ENCODE data around the gene TXNL4B. TPM values are rescaled to one million over a fixed set of nuclear protein-coding genes. Genes with fewer than 3 reads are reported as not detected.

TXNL4B gene
- total and polyA plus RNA-seq, 4 donors, result 5.0 to 11.6 (median 7.5) TPM

DNA sequence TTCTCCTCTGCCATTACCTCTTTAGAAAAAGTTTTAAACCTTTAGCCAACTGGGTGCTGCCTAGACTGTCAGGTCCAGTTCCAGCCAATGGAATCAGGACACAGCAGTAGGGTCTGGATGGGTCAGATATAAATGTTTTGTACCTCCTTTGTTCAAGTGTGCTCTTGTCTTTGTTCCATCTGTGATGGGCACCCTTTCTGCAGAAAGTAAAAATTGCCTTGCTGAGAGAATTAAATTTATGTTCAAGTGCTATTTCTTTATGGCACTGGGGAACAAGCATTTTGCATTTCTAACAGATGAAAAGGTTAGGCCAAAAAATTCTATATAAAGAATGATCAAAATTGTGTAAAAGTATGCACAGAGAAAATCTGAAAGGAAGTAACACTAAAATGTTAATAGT is 44.3 kb downstream of the TXNL4B start:
- Histone ChIP-seq H3K27ac (ENCODE audit: low read depth in 1 of 2, low read length in 2 of 2) (no peak overlapping the region), H3K4me3 (ENCODE audit: low read depth in 1 of 3, low read length in 3 of 3) (no peak overlapping the region), H3K4me1 (ENCODE audit: control insufficient read depth in 4 of 4, insufficient read depth in 4 of 4, low read length in 3 of 4) (peaks cover 9 to 54% (median 41%) of the 10 kb centered on the region in 4 donors), H3K9ac (ENCODE audit: low read depth in 1 of 2, low read length in 2 of 2) (no peak overlapping the region), H3K9me3 (ENCODE audit: control insufficient read depth in 4 of 4, low read length in 3 of 4) (peaks cover 0 to 2% (median 0%) of the 10 kb centered on the region in 4 donors), H3K36me3 (ENCODE audit: control insufficient read depth in 4 of 4, insufficient read depth in 3 of 4, low read depth in 1 of 4, low read length in 3 of 4) (no peaks in the 10 kb centered on the region), H3K27me3 (ENCODE audit: control insufficient read depth in 4 of 4, insufficient read depth in 4 of 4, low read length in 3 of 4) (no peaks in the 10 kb centered on the region)
- DNase-seq (ENCODE audit: low spot score), result no peak
- TF ChIP-seq TAF1 (conservative IDR thresholded peaks at IDR 0.05) (no peak), FOXA2 (IDR thresholded peaks at IDR 0.05) (no peak), EGR1 (IDR thresholded peaks at IDR 0.05; ENCODE audit: low read depth in 2 of 2) (no peak), RXRA (IDR thresholded peaks at IDR 0.05) (no peak), RAD21 (IDR thresholded peaks at IDR 0.05) (no peak), HNF4A (conservative IDR thresholded peaks at IDR 0.05) (no peak)
- TF ChIP-seq, protein P1, sequence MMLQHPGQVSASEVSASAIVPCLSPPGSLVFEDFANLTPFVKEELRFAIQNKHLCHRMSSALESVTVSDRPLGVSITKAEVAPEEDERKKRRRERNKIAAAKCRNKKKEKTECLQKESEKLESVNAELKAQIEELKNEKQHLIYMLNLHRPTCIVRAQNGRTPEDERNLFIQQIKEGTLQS (IDR thresholded peaks at IDR 0.05), result no peak
- TF ChIP-seq, protein P2, sequence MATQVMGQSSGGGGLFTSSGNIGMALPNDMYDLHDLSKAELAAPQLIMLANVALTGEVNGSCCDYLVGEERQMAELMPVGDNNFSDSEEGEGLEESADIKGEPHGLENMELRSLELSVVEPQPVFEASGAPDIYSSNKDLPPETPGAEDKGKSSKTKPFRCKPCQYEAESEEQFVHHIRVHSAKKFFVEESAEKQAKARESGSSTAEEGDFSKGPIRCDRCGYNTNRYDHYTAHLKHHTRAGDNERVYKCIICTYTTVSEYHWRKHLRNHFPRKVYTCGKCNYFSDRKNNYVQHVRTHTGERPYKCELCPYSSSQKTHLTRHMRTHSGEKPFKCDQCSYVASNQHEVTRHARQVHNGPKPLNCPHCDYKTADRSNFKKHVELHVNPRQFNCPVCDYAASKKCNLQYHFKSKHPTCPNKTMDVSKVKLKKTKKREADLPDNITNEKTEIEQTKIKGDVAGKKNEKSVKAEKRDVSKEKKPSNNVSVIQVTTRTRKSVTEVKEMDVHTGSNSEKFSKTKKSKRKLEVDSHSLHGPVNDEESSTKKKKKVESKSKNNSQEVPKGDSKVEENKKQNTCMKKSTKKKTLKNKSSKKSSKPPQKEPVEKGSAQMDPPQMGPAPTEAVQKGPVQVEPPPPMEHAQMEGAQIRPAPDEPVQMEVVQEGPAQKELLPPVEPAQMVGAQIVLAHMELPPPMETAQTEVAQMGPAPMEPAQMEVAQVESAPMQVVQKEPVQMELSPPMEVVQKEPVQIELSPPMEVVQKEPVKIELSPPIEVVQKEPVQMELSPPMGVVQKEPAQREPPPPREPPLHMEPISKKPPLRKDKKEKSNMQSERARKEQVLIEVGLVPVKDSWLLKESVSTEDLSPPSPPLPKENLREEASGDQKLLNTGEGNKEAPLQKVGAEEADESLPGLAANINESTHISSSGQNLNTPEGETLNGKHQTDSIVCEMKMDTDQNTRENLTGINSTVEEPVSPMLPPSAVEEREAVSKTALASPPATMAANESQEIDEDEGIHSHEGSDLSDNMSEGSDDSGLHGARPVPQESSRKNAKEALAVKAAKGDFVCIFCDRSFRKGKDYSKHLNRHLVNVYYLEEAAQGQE (IDR thresholded peaks at IDR 0.05), result no peak

DNA sequence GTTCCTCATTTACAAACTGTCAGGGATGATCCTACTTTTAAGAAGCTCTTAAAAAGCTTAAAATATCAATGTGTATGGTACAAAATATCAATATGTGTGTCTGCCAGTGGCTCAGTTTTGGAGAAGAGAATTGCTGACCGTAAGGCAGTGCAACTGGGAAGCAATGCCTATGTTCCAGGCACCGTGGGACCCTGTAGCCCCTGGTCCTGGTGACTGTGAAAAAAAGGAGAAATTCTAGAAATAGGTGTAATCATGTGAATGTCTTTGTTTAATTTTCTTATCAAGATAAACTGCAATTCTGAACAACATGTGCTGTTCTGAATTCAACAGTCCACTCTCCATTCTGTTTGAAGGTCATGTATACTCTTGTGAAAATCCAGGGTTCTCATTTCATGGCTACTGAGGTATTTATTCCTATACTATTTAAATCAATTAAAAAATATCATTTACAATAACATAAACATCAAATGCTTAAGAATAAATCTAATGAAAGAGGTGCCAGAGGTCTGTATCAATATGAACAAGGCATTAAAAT is 48.5 kb downstream of the TXNL4B start:
- H3K4me3 ChIP-seq (ENCODE audit: low read depth in 1 of 3, low read length in 3 of 3), result no peak overlapping the region
- TF ChIP-seq, protein P3, sequence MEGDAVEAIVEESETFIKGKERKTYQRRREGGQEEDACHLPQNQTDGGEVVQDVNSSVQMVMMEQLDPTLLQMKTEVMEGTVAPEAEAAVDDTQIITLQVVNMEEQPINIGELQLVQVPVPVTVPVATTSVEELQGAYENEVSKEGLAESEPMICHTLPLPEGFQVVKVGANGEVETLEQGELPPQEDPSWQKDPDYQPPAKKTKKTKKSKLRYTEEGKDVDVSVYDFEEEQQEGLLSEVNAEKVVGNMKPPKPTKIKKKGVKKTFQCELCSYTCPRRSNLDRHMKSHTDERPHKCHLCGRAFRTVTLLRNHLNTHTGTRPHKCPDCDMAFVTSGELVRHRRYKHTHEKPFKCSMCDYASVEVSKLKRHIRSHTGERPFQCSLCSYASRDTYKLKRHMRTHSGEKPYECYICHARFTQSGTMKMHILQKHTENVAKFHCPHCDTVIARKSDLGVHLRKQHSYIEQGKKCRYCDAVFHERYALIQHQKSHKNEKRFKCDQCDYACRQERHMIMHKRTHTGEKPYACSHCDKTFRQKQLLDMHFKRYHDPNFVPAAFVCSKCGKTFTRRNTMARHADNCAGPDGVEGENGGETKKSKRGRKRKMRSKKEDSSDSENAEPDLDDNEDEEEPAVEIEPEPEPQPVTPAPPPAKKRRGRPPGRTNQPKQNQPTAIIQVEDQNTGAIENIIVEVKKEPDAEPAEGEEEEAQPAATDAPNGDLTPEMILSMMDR (IDR thresholded peaks at IDR 0.05; ENCODE audit: low read depth, low read length, missing input control), result no peak
- TF ChIP-seq EGR1 (IDR thresholded peaks at IDR 0.05; ENCODE audit: low read depth in 2 of 2), result peak in 1 of 2 donors; percentile 45
- TF ChIP-seq YY1 (IDR thresholded peaks at IDR 0.05), result peak; percentile 89
- no peak for TF ChIP-seq HNF4G (IDR thresholded peaks at IDR 0.05)
- peak; percentile 74 for TF ChIP-seq SP1 (IDR thresholded peaks at IDR 0.05)
- TF ChIP-seq JUND (IDR thresholded peaks at IDR 0.05), result peak; percentile 42 to 62
- no peak for TF ChIP-seq GABPA (IDR thresholded peaks at IDR 0.05 in 1 of 2, conservative IDR thresholded peaks at IDR 0.05 in 1 of 2)
- TF ChIP-seq, protein P1 (IDR thresholded peaks at IDR 0.05), result no peak
- TF ChIP-seq TAF1 (conservative IDR thresholded peaks at IDR 0.05), result peak; percentile 52
- TF ChIP-seq, protein P4, sequence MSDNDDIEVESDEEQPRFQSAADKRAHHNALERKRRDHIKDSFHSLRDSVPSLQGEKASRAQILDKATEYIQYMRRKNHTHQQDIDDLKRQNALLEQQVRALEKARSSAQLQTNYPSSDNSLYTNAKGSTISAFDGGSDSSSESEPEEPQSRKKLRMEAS (IDR thresholded peaks at IDR 0.05), result peak; percentile 87
- TF ChIP-seq, protein P2 (IDR thresholded peaks at IDR 0.05), result peak; percentile 58
- peak; percentile 11 to 37 for TF ChIP-seq RAD21 (IDR thresholded peaks at IDR 0.05)
- TF ChIP-seq NR2F2 (IDR thresholded peaks at IDR 0.05), result no peak
- TF ChIP-seq, protein P5, sequence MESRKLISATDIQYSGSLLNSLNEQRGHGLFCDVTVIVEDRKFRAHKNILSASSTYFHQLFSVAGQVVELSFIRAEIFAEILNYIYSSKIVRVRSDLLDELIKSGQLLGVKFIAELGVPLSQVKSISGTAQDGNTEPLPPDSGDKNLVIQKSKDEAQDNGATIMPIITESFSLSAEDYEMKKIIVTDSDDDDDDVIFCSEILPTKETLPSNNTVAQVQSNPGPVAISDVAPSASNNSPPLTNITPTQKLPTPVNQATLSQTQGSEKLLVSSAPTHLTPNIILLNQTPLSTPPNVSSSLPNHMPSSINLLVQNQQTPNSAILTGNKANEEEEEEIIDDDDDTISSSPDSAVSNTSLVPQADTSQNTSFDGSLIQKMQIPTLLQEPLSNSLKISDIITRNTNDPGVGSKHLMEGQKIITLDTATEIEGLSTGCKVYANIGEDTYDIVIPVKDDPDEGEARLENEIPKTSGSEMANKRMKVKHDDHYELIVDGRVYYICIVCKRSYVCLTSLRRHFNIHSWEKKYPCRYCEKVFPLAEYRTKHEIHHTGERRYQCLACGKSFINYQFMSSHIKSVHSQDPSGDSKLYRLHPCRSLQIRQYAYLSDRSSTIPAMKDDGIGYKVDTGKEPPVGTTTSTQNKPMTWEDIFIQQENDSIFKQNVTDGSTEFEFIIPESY (IDR thresholded peaks at IDR 0.05), result peak; percentile 43
- TF ChIP-seq HNF4A (conservative IDR thresholded peaks at IDR 0.05), result peak; percentile 79 to 91
- TF ChIP-seq FOXA2 (IDR thresholded peaks at IDR 0.05), result peak; percentile 83
- TF ChIP-seq FOXA1 (IDR thresholded peaks at IDR 0.05), result peak; percentile 26
- peak; percentile 51 to 83 for TF ChIP-seq RXRA (IDR thresholded peaks at IDR 0.05)
- no peak overlapping the region for H3K9ac ChIP-seq (ENCODE audit: low read depth in 1 of 2, low read length in 2 of 2)
- no peaks in the 10 kb centered on the region for H3K36me3 ChIP-seq (ENCODE audit: control insufficient read depth in 4 of 4, insufficient read depth in 3 of 4, low read depth in 1 of 4, low read length in 3 of 4)
- peaks cover 0 to 2% (median 0%) of the 10 kb centered on the region in 4 donors for H3K9me3 ChIP-seq (ENCODE audit: control insufficient read depth in 4 of 4, low read length in 3 of 4)
- peak overlapping the region; percentile 88 to 95 for H3K27ac ChIP-seq (ENCODE audit: low read depth in 1 of 2, low read length in 2 of 2)
- 29% methylated on average over 2 of the region's 2 CpGs for WGBS
- H3K27me3 ChIP-seq (ENCODE audit: control insufficient read depth in 4 of 4, insufficient read depth in 4 of 4, low read length in 3 of 4), result no peaks in the 10 kb centered on the region
- DNase-seq (ENCODE audit: low spot score), result no peak
- H3K4me1 ChIP-seq (ENCODE audit: control insufficient read depth in 4 of 4, insufficient read depth in 4 of 4, low read length in 3 of 4), result peaks cover 6 to 49% (median 21%) of the 10 kb centered on the region in 4 donors
